Brain microvascular endothelial cell (primary cell): ENCODE results near the gene CORO1C.
A peak's percentile ranks its signal among the peaks of the same experiment; 100 is the strongest.
"Not testable (repeated sequence)": the region's sequence is repeated elsewhere in the genome, so short reads cannot be mapped to it uniquely, and the experiment has no call there.

ENCODE experiments used
- DNase-seq: peaks from one replicate; pipeline ENCODE4 v3.0.0-alpha.2; 2020
- H3K27ac ChIP-seq: fragments of 250-450 bp; sonication (Bioruptor Pico); 2 replicates; pipeline ENCODE4 v1.5.1; 2020; ENCODE audit warnings: mild to moderate bottlenecking, moderate library complexity
- H3K27me3 ChIP-seq: fragments of 250-450 bp; sonication (Bioruptor Pico); replicated peaks from 2 replicates; pipeline ENCODE4 v1.5.1; 2020; ENCODE audit warnings: mild to moderate bottlenecking
- H3K36me3 ChIP-seq: fragments of 250-450 bp; sonication (Bioruptor Pico); replicated peaks from 2 replicates; pipeline ENCODE4 v1.5.1; 2020; ENCODE audit warnings: mild to moderate bottlenecking
- H3K4me3 ChIP-seq: 2 replicates; pipeline ENCODE4 v1.5.1; 2011; ENCODE audit warnings: low read depth, mild to moderate bottlenecking, control low read depth, low read length, moderate library complexity
- CTCF ChIP-seq: IDR thresholded peaks from 2 replicates; pipeline ENCODE4 v1.5.1; 2011; ENCODE audit warnings: low read depth, mild to moderate bottlenecking, moderate library complexity, low read length, control low read depth, inconsistent platforms; ENCODE audit errors: missing control alignments
- in situ Hi-C: cut with HindIII; loops from 2 replicates; pipeline ENCODE4 v1.10.0; 2017; ENCODE audit warnings: low sequenced_read_pairs, low pct_ligation_motif_present

Gene CORO1C

GRCh38 chr12:108633534-108634248 lies 97.6 kb downstream of the CORO1C start, which contains the start of gene SELPLG:
Gene SELPLG, minus strand, starts transcription at chr12:108633894. Its CDS starts 9,587 bp downstream, at chr12:108624307.
- Histone ChIP-seq H3K4me3 (no peak within 1 kb of the TSS), H3K27ac (no peak within 1 kb of the TSS), H3K27me3 (no peaks in the 10 kb centered on the region), H3K36me3 (no peaks in the 10 kb centered on the region)
- in situ Hi-C loops = no loop called here
- no peak for DNase-seq
- TF ChIP-seq CTCF = no peak

- no peak for TF ChIP-seq CTCF
- H3K36me3 ChIP-seq = no peaks in the 10 kb centered on the region
- DNase-seq = no peak
- no peak overlapping the region for H3K4me3 ChIP-seq
- H3K27ac ChIP-seq = no peak overlapping the region
- H3K27me3 ChIP-seq = no peaks in the 10 kb centered on the region
- in situ Hi-C loops = no loop called here
These were observed 98.2 kb downstream of the CORO1C start for GRCh38 chr12:108633081-108633533.

GRCh38 chr12:108631261-108631660 lies 100.1 kb downstream of the CORO1C start:
- H3K27me3 ChIP-seq, H3K4me3 ChIP-seq, DNase-seq, H3K36me3 ChIP-seq, H3K27ac ChIP-seq, in situ Hi-C loops: not testable (repeated sequence)

- Histone ChIP-seq H3K36me3 (no peaks in the 10 kb centered on the region), H3K27ac (peak overlapping the region; percentile 65), H3K27me3 (no peaks in the 10 kb centered on the region), H3K4me3 (no peak overlapping the region)
- DNase-seq = no peak
- in situ Hi-C loops = no loop called here
- TF ChIP-seq CTCF = no peak
These were observed 100.7 kb downstream of the CORO1C start for GRCh38 chr12:108630481-108631207.

GRCh38 chr12:108629824-108630476 lies 101.4 kb downstream of the CORO1C start:
- peak overlapping the region; percentile 65 for H3K27ac ChIP-seq
- H3K36me3 ChIP-seq = no peaks in the 10 kb centered on the region
- peak; percentile 81 for DNase-seq
- in situ Hi-C loops = no loop called here
- H3K4me3 ChIP-seq = no peak overlapping the region
- H3K27me3 ChIP-seq = no peaks in the 10 kb centered on the region
- no peak for TF ChIP-seq CTCF

- no peak for DNase-seq
These were observed 102.2 kb downstream of the CORO1C start for GRCh38 chr12:108629151-108629550.

More at GRCh38 chr12:108629151-108629550, 102.2 kb downstream of the CORO1C start:
- Histone ChIP-seq H3K27me3 (no peaks in the 10 kb centered on the region), H3K27ac (peak overlapping the region; percentile 17), H3K4me3 (no peak overlapping the region), H3K36me3 (no peaks in the 10 kb centered on the region)
- in situ Hi-C loops = no loop called here
- TF ChIP-seq CTCF = no peak
